ENCODE results near the gene ALPK1. TPM values are rescaled to one million over a fixed set of nuclear protein-coding genes. Genes with fewer than 3 reads are reported as not detected.

The ALPK1 gene
- total RNA-seq, 1 experiment from 2014 or later, result 4.9 TPM

DNA sequence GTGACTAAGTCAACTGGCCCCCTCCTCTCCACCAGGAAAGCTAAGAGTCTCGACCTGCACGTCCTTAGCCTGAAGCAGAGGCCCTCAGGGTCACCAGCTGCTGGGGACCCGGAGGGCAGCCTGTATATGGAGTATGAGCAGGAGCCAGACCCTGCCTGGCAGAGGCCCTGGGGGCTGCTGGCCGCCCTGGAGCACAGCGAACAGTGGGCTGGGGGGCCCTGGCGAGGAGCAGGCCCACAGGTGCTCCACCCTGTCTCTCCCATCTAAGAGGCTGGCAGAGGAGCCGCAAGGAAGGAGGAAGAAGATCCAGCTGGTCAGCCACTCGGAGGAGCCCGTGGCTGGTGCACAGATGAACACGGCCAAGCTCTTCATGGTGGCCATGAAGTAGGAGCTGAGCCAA, 61.2 kb downstream of the ALPK1 start:
- no peaks in the 10 kb centered on the region for H3K27me3 Mint-ChIP-seq (ENCODE audit: insufficient read depth, unreplicated experiment)
- no peak for DNase-seq
- H3K36me3 Mint-ChIP-seq (ENCODE audit: insufficient read depth, unreplicated experiment), result no peaks in the 10 kb centered on the region
- H3K9me3 Mint-ChIP-seq (ENCODE audit: unreplicated experiment), result no peaks in the 10 kb centered on the region
- Histone ChIP-seq H3K4me3 (ENCODE audit: low read depth, low read length) (no peak overlapping the region), H3K36me3 (ENCODE audit: control insufficient read depth, insufficient read depth, low read length) (no peaks in the 10 kb centered on the region), H3K9me3 (no peaks in the 10 kb centered on the region), H3K27me3 (replicated peaks; ENCODE audit: control insufficient read depth, insufficient read depth, low read length) (no peaks in the 10 kb centered on the region), H3K4me1 (no peaks in the 10 kb centered on the region)
- H3K27ac Mint-ChIP-seq (ENCODE audit: unreplicated experiment), result no peak overlapping the region
- no peaks in the 10 kb centered on the region for H3K4me1 Mint-ChIP-seq (ENCODE audit: low read depth, unreplicated experiment)
- ChIA-PET CTCF (no interaction called here), POLR2A (no interaction called here)
- no peak for TF ChIP-seq CTCF (IDR thresholded peaks at IDR 0.05; ENCODE audit: insufficient read depth in 1 of 2, low read depth in 1 of 2, low read length in 1 of 2, severe bottlenecking in 1 of 2, unreplicated experiment in 1 of 2)
- no peak overlapping the region for H3K4me3 Mint-ChIP-seq (ENCODE audit: unreplicated experiment)
- intact Hi-C loops (cut with micrococcal nuclease; ENCODE audit: unreplicated experiment), result no loop called here
- no TSS peak for BruUV-seq (replicated peaks)

GRCh38 chr4:112358952-112359749, 62.0 kb downstream of the ALPK1 start:
- Histone ChIP-seq H3K9me3 (no peaks in the 10 kb centered on the region), H3K27me3 (replicated peaks; ENCODE audit: control insufficient read depth, insufficient read depth, low read length) (no peaks in the 10 kb centered on the region), H3K4me1 (no peaks in the 10 kb centered on the region), H3K4me3 (ENCODE audit: low read depth, low read length) (no peak overlapping the region), H3K36me3 (ENCODE audit: control insufficient read depth, insufficient read depth, low read length) (no peaks in the 10 kb centered on the region)
- intact Hi-C loops (cut with micrococcal nuclease; ENCODE audit: unreplicated experiment), result no loop called here
- no peak for DNase-seq
- no peak for TF ChIP-seq CTCF (IDR thresholded peaks at IDR 0.05; ENCODE audit: insufficient read depth in 1 of 2, low read depth in 1 of 2, low read length in 1 of 2, severe bottlenecking in 1 of 2, unreplicated experiment in 1 of 2)
- H3K4me1 Mint-ChIP-seq (ENCODE audit: low read depth, unreplicated experiment), result no peaks in the 10 kb centered on the region
- CTCF ChIA-PET, result no interaction called here
- H3K9me3 Mint-ChIP-seq (ENCODE audit: unreplicated experiment), result no peaks in the 10 kb centered on the region
- no peak overlapping the region for H3K27ac Mint-ChIP-seq (ENCODE audit: unreplicated experiment)
- BruUV-seq (replicated peaks), result no TSS peak
- no peaks in the 10 kb centered on the region for H3K27me3 Mint-ChIP-seq (ENCODE audit: insufficient read depth, unreplicated experiment)
- POLR2A ChIA-PET, result no interaction called here
- no peak overlapping the region for H3K4me3 Mint-ChIP-seq (ENCODE audit: unreplicated experiment)
- H3K36me3 Mint-ChIP-seq (ENCODE audit: insufficient read depth, unreplicated experiment), result no peaks in the 10 kb centered on the region

DNA sequence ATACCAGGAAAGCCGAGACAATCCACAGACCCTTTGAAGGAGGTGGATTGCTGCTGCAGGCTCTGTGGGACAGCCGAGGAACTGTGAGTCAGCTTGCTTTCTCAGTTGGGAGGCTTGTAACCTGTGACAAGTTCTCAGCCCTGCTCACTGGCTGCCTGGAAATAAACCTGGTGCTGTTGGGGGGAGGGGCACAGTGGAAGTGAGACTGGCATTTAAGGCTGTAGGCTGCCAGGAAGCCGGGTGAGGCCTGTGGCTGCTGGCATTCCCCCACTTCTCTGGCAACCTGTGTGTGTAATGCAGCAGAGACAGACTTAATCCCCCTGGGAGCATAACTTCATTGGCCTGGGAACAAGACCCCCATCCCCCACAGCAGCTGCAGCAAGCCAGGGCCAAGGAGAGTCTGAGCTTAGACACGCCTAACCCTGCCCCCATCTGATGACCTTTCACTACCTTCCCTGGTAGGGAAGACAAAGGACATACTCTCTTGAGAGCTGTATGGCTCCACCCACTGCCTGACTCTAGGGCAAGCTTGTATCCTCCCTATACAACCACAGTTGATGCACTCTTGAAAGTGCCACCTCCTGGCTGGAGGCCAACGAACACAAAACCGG, 64.1 kb downstream of the ALPK1 start:
- BruUV-seq (replicated peaks), result no TSS peak
- no peak for TF ChIP-seq CTCF (IDR thresholded peaks at IDR 0.05; ENCODE audit: insufficient read depth in 1 of 2, low read depth in 1 of 2, low read length in 1 of 2, severe bottlenecking in 1 of 2, unreplicated experiment in 1 of 2)
- Histone ChIP-seq H3K27me3 (replicated peaks; ENCODE audit: control insufficient read depth, insufficient read depth, low read length) (no peaks in the 10 kb centered on the region), H3K4me3 (ENCODE audit: low read depth, low read length) (no peak overlapping the region), H3K4me1 (no peaks in the 10 kb centered on the region), H3K9me3 (no peaks in the 10 kb centered on the region), H3K36me3 (ENCODE audit: control insufficient read depth, insufficient read depth, low read length) (no peaks in the 10 kb centered on the region)
- H3K27me3 Mint-ChIP-seq (ENCODE audit: insufficient read depth, unreplicated experiment), result no peaks in the 10 kb centered on the region
- H3K4me3 Mint-ChIP-seq (ENCODE audit: unreplicated experiment), result no peak overlapping the region
- intact Hi-C loops (cut with micrococcal nuclease; ENCODE audit: unreplicated experiment), result no loop called here
- ChIA-PET POLR2A (no interaction called here), CTCF (no interaction called here)
- H3K36me3 Mint-ChIP-seq (ENCODE audit: insufficient read depth, unreplicated experiment), result no peaks in the 10 kb centered on the region
- H3K27ac Mint-ChIP-seq (ENCODE audit: unreplicated experiment), result no peak overlapping the region
- peak; percentile 9 to 51 for DNase-seq
- H3K4me1 Mint-ChIP-seq (ENCODE audit: low read depth, unreplicated experiment), result no peaks in the 10 kb centered on the region
- H3K9me3 Mint-ChIP-seq (ENCODE audit: unreplicated experiment), result no peaks in the 10 kb centered on the region
